Fibroblast of villous mesenchyme (primary cell): ENCODE results near the gene PGM2. TPM values are rescaled to one million over a fixed set of nuclear protein-coding genes. Genes with fewer than 3 reads are reported as not detected.

ENCODE experiments used
- DNase-seq: peaks from one replicate; pipeline ENCODE4 v3.0.0-alpha.2; 2010; ENCODE audit warnings: low read depth
- H3K4me3 ChIP-seq: 2 replicates; pipeline ENCODE4 v1.5.1; 2011; ENCODE audit warnings: low read depth, mild to moderate bottlenecking, low read length
- CTCF ChIP-seq: IDR thresholded peaks from 2 replicates; pipeline ENCODE4 v1.5.1; 2012; ENCODE audit warnings: low read depth, mild to moderate bottlenecking, low read length; ENCODE audit not compliant: insufficient read depth
- total RNA-seq: library from RNA; depleted of rRNA; stranded (reverse); fragments of >200 nt; gene quantifications from 2 replicates; pipeline ENCODE4 v1.2.3, GENCODE V29; 2012

PGM2 gene
- total RNA-seq, 1 donor: 25.9 TPM

- no peak for TF ChIP-seq CTCF
- DNase-seq: peak; percentile 42
- H3K4me3 ChIP-seq: no peak overlapping the region
These were observed 79.2 kb downstream of the PGM2 start for GRCh38 chr4:37905533-37906169.

GRCh38 chr4:37908488-37909331, 82.2 kb downstream of the PGM2 start:
- peak; percentile 58 for DNase-seq
- TF ChIP-seq CTCF: no peak
- H3K4me3 ChIP-seq: no peak overlapping the region

GRCh38 chr4:37909332-37910090, 83.0 kb downstream of the PGM2 start:
- DNase-seq: no peak
- TF ChIP-seq CTCF: no peak
- H3K4me3 ChIP-seq: no peak overlapping the region

DNA sequence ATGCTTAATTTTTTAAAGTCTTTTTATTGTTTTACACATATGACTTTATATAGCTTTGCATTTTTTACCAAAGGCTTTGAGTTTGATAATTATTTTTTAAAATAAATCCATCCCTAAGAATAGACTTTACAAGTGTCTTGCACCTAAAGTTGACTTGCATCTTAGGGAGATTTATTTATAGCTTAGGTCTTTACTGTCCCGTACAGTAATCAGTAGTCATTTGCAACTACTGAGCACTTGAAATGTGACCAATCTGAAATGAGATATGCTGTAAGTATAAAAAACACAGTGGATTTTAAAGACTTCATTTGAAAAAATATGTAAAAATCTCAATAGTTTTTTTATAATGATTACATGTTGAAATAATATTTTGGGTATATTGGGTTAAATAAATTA, 83.6 kb downstream of the PGM2 start:
- H3K4me3 ChIP-seq: no peak overlapping the region
- no peak for DNase-seq
- no peak for TF ChIP-seq CTCF

Other genes with a start within 250 kb of the PGM2 start
- gene RELL1, start 140.3 kb upstream of the PGM2 start, total RNA-seq: 66.5 and 90.8 TPM in 2 replicates
- 101 and 112 TPM in 2 replicates for gene TBC1D1, start 64.4 kb downstream of the PGM2 start, total RNA-seq
- 0.43 and 0.64 TPM in 2 replicates for gene PTTG2, start 133.7 kb downstream of the PGM2 start, total RNA-seq